GM19455 (cell line): ENCODE data around the gene NDUFB4.

Experiments used
- ATAC-seq: cut with Tn5 transposase; IDR thresholded peaks from one replicate; pipeline ENCODE4 v1.9.1; 2021; ENCODE audit not compliant: unreplicated experiment

NDUFB4 gene

DNA sequence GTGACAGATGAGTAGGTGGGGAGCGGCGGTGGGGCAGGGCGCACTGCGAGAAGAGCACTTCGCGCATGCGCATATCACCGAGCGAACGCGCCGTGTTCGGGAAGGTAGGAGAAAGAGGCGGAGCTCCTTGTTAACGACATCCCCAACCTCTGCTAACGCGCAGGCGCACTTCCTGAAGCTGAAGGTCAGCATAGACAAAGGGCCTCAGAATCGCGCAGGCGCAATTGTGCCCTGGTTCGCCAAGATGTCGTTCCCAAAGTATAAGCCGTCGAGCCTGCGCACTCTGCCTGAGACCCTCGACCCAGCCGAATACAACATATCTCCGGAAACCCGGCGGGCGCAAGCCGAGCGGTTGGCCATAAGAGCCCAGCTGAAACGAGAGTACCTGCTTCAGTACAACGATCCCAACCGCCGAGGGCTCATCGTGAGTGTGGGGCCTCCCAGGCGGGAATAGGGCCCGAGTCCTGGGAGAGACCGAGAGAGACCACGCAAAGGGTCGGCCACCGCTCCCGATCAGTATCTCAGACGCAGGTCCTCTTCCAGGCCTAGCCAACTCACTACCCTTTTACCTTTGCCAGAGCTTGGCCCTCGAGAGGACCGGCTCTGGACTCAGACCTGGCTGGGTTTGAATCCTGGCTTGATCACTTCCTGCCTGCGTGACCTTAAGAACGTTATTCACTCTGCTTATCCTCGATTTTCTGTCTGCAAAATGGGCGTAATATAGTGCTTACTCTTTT lies at the start of gene NDUFB4:
Gene NDUFB4, plus strand, starts transcription at position 221 of the 737 bp plus-strand sequence. Its CDS starts 24 bp downstream, at position 245.
- ATAC-seq = peak; percentile 94

DNA sequence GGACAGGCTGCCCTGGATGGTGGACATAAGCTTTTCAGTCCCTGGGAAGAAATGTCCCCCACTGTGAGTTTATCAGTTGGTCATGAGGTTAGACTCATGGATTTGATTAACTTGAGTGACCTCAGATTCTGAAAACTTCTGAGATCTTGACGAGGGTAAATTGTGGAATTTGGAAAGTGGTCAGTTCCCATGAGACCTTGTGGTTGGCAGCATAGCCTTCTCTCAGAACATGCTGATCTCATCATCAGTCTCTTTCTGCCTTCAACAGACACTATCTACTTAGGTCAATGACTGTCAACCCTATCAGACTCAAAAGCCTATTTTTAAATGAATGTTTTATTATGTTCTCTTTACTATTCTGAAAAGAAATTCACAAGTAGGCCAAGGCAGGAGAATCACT lies 45.6 kb upstream of the NDUFB4 start:
- ATAC-seq = no peak

DNA sequence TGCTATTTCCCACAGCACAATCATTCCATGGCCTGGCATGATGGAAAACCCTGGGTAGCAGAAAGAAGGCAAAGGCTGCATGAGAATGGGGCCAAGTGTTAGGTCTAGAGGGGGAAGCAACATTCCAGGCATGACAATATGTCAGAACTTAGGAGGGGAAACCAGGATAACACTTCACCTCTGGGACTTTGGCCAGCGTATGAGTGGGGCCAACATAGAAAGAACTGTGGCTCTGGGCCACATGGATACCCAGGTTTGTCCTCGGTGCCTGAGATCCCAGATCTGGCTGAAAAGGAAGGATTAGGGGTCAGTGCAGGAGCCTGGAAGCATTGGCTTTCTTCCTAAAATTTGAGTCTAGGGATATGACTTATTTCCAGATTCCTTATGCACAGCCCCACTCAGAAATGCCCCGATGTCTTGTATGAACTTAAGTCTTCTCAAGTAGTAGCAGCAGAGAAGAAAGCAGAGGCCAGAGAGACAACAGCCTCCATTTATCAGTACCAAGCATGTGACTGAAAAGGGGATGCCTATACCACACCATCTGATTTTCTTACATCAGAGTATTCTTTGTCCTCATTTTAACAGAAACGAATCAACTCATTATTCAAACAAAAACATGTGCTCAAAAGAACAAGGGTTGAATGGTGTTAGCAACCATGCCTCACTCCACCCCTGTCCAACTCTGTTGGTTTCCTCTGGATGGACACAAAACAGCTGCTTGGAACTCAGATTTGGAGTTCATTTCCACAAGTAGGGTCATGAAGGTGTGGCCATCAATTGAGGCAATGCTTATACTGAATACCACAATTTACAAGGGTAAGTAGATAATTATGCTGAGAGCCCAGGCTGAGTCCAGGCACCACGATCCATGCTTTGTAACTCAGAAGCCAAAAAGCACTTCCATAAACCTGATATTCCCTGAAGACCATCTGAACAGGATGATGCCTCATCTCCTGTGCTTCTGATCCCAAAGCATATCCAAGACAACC lies 43.7 kb upstream of the NDUFB4 start:
- no peak for ATAC-seq

DNA sequence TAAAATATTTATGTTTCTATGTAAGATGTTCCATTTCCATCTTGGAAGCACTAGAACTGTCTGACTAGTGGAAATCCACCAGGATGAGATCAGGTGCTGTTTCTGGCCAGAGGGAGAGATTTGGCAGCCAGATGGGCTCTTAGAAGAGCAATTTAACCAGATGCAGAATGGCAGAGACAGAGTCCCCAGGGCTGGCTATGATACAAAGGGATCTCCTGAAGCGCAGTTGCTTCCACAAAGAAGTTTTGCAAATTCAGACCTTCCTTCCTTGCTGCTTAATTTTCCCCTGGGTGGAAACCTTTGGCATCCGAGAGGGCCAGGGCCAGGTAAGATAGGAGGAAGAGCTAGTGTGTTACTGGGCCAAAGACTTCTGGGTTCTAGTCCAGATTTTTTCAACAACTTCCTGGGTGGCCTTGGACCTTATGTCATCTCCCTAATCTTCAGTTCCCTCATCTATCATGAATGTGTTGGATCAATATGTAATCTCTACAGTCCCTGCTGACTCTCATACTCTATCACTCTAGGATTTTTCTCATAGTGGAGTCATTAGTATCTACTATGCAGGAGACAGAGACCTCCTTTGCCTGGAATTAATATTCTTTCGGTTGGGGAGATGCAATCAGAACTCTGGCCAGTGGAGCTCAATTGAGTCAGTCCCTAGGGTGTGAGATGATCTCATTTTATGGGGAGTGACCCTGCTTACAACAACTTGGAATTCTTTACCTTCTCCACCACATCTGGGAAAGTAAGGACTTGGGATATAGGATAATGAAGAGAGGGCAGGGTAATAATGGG lies 41.1 kb upstream of the NDUFB4 start:
- ATAC-seq = no peak

DNA sequence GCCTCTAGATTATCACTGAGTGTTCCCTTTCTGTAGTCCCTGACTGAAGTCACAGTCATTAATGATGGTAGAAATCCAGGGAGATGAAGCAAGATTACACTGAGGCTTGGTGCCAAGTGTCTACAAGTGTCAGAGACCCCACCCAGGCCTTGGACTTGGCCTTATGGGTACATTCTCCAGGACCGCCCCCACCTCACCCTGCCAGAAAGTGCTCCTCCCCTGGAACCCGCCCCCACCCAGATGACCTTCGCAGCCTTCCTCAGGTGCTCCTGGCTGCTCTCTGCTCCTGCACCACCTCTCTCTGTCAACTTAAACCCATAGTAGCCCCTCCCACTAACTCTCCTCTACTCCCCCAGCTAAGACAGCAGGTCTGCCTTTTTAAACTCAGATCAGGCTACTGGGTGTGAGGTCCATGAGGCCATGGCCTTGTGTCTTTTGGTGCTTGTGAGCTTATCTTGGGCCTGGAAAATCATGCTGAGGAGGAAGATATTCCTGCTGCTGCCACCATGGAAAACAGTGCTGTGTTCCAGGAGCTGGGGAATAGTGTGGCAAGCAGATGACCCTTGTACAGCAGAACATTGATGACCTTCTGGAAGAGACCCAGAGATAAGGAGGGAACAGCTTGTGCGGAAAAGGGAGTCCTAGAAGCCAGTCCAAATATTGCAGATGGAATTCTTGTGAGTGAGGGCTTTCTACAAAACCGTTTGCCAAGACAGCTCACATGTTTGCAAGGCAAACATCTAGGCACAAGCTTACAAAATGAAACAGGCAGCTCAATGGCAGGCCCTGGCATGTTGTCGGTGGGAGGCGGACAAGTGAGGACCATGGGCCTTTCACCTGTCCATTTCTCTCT lies 40.3 kb upstream of the NDUFB4 start:
- no peak for ATAC-seq

DNA sequence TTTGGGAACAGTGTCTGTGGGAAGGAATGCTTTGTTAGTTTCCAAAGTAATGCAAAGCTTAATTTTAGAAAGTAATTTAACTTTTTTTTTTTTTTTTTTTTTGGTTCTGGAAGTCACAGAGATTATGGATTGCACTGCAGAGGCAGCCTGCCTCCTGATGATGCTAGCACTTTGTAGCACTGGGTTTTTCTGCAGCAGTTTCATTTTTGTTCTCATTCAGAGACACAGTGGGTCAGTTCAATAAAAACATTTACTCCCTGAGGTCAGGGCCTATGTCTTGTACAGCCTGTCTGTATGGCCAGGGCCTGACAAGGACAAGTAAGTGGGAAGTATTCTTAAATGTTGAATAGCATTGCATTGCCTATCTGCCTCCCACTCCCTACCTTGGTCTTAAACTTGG lies 39.0 kb upstream of the NDUFB4 start:
- ATAC-seq = no peak

DNA sequence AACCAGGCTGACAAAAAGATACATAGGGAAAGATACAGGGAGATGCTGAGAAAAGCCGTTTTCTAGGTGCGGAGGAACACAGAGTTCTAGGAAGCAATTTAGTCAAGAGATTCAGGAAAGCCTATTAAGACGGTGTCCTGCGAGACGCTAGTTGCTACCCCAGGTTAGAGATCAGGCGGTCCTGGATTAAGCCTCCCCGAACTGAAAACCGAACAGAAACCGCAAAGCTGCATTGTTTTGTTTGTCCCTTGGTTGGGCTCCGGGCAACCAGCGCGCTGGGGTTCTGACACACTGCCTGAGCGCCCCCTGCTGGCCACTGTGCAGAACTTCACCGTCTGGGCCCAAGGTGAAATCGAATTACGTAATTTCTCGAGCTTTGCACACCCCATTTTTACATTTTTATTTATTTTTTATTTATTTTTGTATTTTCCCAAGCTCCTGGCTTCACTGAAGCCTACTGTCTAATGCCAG lies 37.3 kb upstream of the NDUFB4 start:
- ATAC-seq = peak; percentile 84

DNA sequence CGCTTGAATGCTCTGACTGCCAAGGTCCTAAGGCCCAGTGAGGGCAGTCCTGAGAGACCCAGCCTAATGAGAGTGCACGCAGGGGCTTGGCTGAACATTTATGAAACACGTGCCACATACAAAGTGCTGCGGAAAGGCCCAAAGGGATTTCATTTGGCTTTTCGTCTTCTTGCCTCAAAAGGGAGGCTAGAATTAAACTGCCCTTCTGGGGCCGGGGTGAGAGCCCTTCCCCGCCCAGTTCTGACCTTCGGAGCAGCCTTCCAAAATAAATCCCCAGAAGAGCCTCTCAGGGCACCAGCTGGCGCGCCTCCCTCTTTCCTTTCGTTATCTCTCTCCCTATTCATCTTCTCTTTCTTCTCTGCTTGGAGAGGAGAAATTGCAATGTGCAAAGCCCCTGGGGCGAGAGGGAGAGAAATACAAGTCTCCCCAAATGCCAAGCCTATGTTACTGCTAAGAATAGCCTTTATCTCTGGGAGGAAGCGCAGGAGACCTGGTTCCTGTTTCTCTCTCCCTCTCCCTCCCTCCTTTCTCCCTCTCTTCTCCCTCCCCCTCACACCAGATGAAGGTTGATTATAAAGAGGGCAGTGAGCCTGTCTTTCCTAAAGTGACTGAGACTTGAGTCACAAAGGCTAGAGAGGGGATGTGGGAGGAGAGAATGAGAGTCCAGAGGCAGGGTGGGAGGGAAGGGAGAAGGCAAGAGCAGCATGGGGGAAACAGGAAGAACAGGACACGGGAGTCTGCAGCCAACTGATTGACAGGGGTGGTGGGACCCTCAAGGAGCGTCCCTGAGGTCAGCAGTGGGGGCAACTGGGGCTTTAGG lies 36.7 kb upstream of the NDUFB4 start:
- ATAC-seq = peak; percentile 32

DNA sequence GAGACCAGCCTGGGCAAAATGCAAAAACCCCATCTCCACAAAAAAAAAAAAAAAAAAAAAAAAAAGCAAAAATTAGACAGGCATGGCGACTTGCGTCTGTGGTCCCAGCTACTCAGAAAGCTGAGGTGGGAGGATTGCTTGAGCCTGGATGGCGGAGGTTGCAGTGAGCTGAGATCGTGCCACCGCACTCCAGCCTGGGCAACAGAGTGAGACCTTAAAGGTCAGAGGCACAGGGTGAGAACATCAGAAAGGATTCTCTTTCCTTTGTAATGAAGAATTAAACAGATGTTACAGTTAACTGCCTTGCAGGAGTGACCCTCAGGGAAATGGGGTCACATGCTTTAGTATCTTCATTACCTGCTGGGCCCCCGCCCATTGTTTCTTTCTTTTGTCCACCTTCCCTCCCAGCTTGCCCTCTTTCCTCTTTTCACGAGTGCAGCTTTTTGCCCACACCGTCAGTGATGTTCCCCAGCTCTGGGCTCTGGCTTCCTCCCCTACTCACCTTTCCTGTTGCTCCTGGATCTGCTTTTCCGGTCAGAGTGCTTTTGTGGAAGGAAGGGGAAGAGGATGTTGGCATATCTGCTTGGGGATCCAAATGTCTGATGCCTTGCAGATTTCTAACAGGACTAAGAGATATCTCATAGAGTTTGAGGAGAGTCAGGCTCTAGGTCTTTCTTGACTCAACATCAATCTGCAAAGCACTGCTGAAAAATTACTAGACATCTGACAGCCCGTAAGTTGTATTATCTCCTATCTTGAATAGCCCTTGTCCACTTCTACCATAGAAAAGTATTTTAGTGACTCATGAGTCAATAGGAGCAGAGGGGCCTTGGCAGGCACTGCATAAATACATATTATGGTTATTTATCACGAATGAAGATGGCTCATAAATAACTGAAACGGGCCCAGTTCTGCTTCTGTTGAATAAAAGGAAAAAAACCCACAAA lies 35.6 kb upstream of the NDUFB4 start:
- no peak for ATAC-seq

DNA sequence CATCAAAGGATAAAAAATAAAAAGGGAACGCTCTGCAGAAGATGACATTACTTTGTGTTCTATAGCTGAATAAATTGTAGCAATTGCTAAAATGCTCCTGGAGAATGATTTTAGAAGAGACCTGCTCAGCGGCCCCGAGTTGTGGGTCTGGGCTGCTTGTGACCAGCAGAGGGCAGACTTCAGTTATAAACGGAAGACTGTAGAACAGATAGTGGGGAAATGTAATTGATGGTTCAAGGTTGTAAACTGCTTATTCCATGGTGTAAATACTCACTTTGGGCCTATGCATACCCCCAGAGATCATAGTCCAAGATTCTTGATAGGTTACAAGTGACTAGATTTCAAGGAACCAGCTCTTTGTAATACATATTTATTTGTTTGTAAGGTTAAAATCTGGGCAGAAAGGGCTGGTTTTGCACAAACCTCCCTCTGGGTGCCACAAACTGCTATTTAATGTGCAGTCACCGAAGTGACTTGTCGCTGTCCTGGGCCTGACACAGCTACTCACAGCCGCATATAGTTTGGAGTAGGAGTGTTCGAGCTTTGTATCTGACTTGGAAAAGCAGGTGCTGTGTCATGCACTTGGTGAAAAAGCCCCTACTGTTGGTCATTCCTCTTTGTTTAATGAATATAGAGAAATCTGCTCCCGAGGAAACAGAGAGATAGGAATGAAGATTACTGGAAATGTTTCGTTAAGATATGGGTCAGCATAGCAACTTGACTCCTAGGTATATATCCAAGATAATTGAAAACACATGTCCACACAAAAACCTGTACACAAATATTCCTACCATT lies 34.7 kb upstream of the NDUFB4 start:
- ATAC-seq = peak; percentile 53

DNA sequence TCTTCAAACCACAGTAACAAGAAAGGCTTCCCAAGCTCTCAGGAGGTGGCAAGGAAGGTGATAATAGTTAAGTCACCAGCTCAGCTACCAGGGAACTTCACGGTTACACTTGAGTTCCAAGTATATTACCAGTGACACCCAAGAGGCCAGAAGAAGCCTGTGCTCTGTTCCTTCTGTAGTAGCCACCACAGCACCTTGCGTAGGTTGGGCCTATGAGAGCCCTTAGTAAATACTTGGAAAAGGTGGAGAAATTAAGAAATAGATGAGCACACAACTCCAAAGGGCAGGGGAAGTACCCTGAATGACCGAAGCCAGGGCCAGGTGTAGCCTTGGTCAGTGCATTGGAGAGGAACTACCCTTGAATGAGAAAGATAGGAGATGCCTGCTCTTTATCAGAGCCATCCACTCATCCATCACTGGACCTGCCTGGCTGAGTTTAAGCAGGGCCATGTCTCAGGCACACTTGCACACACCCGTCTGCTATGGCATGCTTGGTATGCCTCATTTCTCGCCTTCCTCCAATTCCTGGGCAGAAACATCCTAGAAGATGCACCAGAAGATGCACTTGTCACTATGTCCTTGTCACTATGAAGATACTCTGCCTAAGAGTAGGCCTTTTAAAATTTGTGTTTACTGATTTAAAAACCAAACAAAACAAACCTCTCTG lies 32.6 kb upstream of the NDUFB4 start:
- no peak for ATAC-seq

DNA sequence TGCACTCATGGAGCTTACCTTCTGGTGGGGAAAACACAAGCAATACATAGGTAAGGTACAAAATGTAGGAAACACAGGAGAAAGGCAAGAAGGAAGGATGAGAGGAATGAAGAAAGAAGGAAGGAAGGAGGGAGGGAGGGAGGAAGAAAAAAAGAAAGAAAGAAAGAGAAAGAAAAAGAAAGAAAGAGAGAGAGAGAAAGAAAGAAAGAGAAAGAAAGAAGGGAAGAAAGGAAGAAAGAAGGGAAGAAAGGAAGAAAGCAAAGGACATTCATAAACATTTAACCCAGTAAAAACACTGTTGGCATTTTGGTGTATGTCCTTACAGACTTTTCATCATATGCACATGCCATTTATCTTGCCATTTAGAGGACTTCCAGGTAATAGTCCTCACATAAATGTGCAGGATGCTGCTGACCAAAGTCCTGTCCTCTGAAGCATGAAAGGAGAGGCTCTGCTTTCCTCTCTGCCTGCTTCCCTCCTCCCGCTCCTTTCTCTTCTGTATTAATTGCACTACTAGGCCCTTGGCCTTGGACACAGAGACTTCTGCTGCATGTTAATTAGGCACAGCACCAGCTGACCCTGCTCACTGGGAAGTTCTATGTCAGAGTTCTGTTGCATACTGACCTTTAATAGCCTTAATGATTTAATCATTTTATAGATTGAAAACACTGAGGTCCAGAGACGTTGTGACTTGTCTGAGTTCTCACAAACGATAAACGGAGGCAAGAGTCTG lies 29.7 kb upstream of the NDUFB4 start:
- ATAC-seq = no peak

DNA sequence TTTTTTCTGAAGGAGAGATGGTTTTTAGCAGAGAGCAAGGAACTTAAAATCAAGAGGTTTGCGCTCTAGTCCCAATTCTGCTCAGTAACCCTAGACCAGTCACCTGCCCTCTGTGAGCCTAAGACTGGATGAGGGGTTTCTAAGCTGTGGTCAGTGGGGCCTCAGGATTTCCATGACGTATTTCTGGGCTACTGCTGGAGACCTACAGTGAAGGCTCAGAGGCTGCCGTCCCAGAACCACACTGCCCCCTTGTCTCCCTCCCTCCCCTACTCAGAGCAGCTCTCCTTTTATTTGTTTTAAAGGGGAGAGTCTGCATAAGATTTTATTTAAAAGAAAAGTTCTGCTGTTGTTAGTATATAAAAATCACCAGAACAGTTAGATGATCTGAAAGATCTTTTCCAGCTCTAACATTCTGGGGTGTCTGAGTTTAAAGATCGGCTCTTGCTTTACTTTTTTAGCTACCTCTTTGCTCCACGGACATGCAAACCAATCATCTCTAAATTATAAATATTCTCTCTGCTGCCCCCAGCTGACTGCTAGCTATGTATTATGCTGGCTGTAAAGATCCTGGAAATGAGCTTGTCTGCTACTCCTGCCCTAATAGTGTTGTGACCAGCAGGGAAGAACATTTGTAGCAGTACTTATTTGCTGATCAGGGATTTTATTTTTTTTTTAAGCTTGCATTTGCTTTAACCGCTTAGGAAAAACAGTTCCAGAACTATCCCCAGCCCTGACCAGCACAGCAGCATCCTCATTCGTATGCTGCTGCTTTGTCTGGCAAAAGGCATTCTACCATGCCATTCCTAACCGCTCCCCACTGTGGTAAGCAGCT lies 28.6 kb upstream of the NDUFB4 start:
- ATAC-seq = no peak

DNA sequence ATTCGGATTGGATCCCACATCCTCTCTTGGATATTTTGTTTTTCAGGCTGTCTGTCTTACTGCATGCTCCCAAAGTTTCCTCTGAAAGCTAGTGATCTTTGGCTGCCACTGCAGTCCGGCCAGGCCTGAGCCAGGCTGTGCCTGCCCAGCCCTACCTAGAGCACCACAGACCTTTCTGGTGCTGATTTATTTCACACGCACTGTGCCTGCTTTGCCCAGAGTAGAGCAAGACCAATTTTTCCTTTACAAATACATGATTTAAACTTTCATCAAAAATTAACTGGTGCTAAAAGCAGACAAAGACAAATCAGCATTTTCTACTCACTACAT lies 28.0 kb upstream of the NDUFB4 start:
- no peak for ATAC-seq

DNA sequence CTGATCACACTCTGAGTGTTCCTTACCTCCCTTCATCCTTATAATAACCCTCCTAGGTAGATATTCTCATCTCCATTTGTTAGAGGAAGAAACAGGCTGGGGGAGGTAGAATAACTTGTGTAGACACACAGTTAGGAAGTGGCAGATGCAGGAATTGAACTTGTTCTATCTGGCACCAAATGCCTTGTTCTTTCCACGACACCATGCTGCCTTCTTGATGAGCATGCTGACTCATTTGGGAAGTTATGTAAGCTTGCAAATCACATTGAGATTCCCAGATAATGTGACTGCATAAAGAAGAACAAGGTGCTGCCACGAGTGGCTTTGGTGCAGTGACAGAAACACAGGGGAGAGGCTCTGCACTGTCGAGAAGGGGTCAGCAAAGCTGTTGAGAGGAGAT lies 27.5 kb upstream of the NDUFB4 start:
- no peak for ATAC-seq
